HepG2 (cell line): ENCODE data around the gene SMYD1. TPM values are rescaled to one million over a fixed set of nuclear protein-coding genes. Genes with fewer than 3 reads are reported as not detected.

Experiments used
- ATF7 ChIP-seq, 2 experiments: fragments of 450-650 bp in 1 of 2; sonication (generic) in 1 of 2; formaldehyde crosslinking in 1 of 2; IDR thresholded peaks; 2 replicates each; pipeline versions ENCODE4 v1.4.0 to v1.6.1; 2016 to 2020; ENCODE audit warnings: antibody characterized with exemption in 1 of 2, mild to moderate bottlenecking in 1 of 2, missing genetic modification reagents in 1 of 2
- CC2D1A ChIP-seq: sonication (generic); formaldehyde crosslinking; IDR thresholded peaks from 2 replicates; pipeline ENCODE4 v1.8.1; 2023; ENCODE audit warnings: mild to moderate bottlenecking, missing genetic modification reagents
- CCAR2 ChIP-seq: fragments of 200-400 bp; formaldehyde crosslinking; optimal IDR thresholded peaks from 2 replicates; pipeline ENCODE3; 2018; ENCODE audit warnings: low read depth, mild to moderate bottlenecking, low read length, moderate library complexity
- RFXAP ChIP-seq: sonication (generic); formaldehyde crosslinking; IDR thresholded peaks from 2 replicates; pipeline ENCODE4 v1.4.0; 2020; ENCODE audit warnings: missing genetic modification reagents, borderline replicate concordance
- SALL2 ChIP-seq: sonication (generic); formaldehyde crosslinking; IDR thresholded peaks from 2 replicates; pipeline ENCODE4 v1.8.1; 2023; ENCODE audit warnings: mild to moderate bottlenecking, missing genetic modification reagents, inconsistent platforms
- ZNF207 ChIP-seq: fragments of 450-650 bp; IDR thresholded peaks from 2 replicates; pipeline ENCODE4 v1.6.1; 2016; ENCODE audit warnings: antibody characterized with exemption, borderline replicate concordance
- ZNF234 ChIP-seq: sonication (generic); formaldehyde crosslinking; conservative IDR thresholded peaks from 2 replicates; pipeline ENCODE4 v1.5.1; 2020; ENCODE audit warnings: mild to moderate bottlenecking, missing genetic modification reagents
- polyA plus RNA-seq, 8 experiments: library from polyadenylated mRNA; depleted of rRNA in 3 of 8; stranded (reverse) in 7 of 8; unstranded in 1 of 8; fragments of >200 nt; fragmentation: Illumina TruSeq in 4 of 8; extraction: Trizol in 4 of 8; gene quantifications; 2 replicates each; pipeline versions ENCODE4 v1.2.1 to v1.2.3, GENCODE V29; 2011 to 2016; ENCODE audit warnings: low read depth in 4 of 8, missing spikeins in 1 of 8, mixed read lengths in 1 of 8; ENCODE audit not compliant: insufficient read depth in 1 of 8
- total RNA-seq, 5 experiments: library from RNA; depleted of rRNA; stranded (reverse); fragments of >200 nt; fragmentation: Illumina TruSeq; extraction: Trizol; gene quantifications; 2 replicates each; pipeline ENCODE4 v1.2.3, GENCODE V29; 2016; ENCODE audit warnings: low read depth in 1 of 5
- TF ChIP-seq, protein P1 (sequence below): sonication (generic); formaldehyde crosslinking; IDR thresholded peaks from 2 replicates; pipeline ENCODE4 v1.8.0; 2022; ENCODE audit warnings: missing genetic modification reagents, low read depth, mild to moderate bottlenecking, borderline replicate concordance
- TF ChIP-seq, protein P2 (sequence below): sonication (generic); formaldehyde crosslinking; IDR thresholded peaks from 2 replicates; pipeline ENCODE4; 2020; ENCODE audit warnings: missing genetic modification reagents, mild to moderate bottlenecking, borderline replicate concordance
- TF ChIP-seq, protein P3 (sequence below): IDR thresholded peaks from 2 replicates; pipeline ENCODE4 v1.6.1; 2016; ENCODE audit warnings: low read depth, control low read depth
- TF ChIP-seq, protein P4 (sequence below): fragments of 450-650 bp; IDR thresholded peaks from 2 replicates; pipeline ENCODE4 v1.6.1; 2016
- TF ChIP-seq, protein P5 (sequence below): sonication (generic); formaldehyde crosslinking; IDR thresholded peaks from 2 replicates; pipeline ENCODE4 v1.8.1; 2022; ENCODE audit warnings: low read depth, mild to moderate bottlenecking, missing genetic modification reagents
- TF ChIP-seq, protein P6 (sequence below): sonication (generic); formaldehyde crosslinking; conservative IDR thresholded peaks from 2 replicates; pipeline ENCODE4 v1.8.1; 2023; ENCODE audit warnings: missing genetic modification reagents

SMYD1 gene
- total and polyA plus RNA-seq, 2 of the 13 experiments (the other 11 are each of a cell fraction or from before 2014, with no cell fraction given), result not detected

DNA sequence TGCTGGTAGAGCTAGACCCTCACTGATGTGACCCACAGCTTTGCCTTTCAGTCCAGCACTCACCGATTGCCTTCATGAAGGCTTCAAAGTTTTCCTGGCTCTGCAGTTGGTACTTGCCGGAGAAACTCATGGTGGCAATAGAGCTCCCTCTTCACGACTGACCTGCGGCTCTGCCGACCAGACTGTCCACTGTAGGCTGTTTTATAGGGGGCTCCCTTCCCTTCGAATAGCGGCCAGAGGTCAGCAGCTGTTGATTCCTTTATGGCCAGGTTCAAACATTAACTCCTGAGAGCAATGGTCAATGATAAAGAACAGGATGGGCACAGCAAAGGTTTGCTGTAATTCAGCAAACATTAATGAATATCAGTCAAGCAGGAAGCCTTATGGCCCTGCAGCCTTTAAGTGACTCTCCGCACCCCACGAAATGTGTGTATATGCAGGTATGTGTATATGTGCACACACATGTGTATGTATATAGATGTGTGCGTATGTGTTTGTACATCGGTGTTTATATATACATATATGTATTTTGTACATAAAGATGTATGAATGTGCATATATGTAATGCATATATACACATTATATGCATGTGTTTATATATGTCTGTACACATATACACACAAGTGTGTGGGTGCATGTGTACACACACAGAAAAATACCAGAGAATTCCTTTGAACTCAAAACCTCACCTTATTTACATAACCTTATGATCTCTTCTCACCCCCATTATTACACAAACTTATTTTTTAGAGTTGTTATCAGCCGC lies 60.4 kb downstream of the SMYD1 start, which contains the start of gene FABP1 (continued):
- TF ChIP-seq RFXAP (CRISPR knock-in tag) (peak; percentile 81), ATF7 (IDR thresholded peaks at IDR 0.05) (no peak), ATF7 (CRISPR knock-in tag; IDR thresholded peaks at IDR 0.05) (no peak), SALL2 (no peak; the same call in 1 of the 2 replicates), ZNF234 (no peak), ZNF207 (no peak), CC2D1A (CRISPR knock-in tag) (0 out of 2 replicates have a peak, but pooled peaks have one; percentile 19), CCAR2 (peak; percentile 35)
- TF ChIP-seq, protein P1, sequence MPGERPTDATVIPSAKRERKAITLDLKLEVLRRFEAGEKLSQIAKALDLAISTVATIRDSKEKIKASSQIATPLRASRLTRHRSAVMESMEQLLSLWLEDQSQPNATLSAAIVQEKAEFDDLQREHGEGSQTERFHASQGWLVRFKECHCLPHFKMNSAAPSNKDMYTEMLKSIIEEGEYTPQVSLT (CRISPR knock-in tag), result 0 out of 2 replicates have a peak, but pooled peaks have one; percentile 78
- TF ChIP-seq, protein P2, sequence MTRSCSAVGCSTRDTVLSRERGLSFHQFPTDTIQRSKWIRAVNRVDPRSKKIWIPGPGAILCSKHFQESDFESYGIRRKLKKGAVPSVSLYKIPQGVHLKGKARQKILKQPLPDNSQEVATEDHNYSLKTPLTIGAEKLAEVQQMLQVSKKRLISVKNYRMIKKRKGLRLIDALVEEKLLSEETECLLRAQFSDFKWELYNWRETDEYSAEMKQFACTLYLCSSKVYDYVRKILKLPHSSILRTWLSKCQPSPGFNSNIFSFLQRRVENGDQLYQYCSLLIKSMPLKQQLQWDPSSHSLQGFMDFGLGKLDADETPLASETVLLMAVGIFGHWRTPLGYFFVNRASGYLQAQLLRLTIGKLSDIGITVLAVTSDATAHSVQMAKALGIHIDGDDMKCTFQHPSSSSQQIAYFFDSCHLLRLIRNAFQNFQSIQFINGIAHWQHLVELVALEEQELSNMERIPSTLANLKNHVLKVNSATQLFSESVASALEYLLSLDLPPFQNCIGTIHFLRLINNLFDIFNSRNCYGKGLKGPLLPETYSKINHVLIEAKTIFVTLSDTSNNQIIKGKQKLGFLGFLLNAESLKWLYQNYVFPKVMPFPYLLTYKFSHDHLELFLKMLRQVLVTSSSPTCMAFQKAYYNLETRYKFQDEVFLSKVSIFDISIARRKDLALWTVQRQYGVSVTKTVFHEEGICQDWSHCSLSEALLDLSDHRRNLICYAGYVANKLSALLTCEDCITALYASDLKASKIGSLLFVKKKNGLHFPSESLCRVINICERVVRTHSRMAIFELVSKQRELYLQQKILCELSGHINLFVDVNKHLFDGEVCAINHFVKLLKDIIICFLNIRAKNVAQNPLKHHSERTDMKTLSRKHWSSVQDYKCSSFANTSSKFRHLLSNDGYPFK, result no peak; the same call in none of the 2 replicates
- TF ChIP-seq, protein P3, sequence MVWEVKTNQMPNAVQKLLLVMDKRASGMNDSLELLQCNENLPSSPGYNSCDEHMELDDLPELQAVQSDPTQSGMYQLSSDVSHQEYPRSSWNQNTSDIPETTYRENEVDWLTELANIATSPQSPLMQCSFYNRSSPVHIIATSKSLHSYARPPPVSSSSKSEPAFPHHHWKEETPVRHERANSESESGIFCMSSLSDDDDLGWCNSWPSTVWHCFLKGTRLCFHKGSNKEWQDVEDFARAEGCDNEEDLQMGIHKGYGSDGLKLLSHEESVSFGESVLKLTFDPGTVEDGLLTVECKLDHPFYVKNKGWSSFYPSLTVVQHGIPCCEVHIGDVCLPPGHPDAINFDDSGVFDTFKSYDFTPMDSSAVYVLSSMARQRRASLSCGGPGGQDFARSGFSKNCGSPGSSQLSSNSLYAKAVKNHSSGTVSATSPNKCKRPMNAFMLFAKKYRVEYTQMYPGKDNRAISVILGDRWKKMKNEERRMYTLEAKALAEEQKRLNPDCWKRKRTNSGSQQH (CRISPR knock-in tag), result peak; percentile 73; the same call in 1 of the 2 replicates
- TF ChIP-seq, protein P4, sequence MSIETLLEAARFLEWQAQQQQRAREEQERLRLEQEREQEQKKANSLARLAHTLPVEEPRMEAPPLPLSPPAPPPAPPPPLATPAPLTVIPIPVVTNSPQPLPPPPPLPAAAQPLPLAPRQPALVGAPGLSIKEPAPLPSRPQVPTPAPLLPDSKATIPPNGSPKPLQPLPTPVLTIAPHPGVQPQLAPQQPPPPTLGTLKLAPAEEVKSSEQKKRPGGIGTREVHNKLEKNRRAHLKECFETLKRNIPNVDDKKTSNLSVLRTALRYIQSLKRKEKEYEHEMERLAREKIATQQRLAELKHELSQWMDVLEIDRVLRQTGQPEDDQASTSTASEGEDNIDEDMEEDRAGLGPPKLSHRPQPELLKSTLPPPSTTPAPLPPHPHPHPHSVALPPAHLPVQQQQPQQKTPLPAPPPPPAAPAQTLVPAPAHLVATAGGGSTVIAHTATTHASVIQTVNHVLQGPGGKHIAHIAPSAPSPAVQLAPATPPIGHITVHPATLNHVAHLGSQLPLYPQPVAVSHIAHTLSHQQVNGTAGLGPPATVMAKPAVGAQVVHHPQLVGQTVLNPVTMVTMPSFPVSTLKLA, result 0 out of 2 replicates have a peak, but pooled peaks have one; percentile 3
- TF ChIP-seq, protein P5, sequence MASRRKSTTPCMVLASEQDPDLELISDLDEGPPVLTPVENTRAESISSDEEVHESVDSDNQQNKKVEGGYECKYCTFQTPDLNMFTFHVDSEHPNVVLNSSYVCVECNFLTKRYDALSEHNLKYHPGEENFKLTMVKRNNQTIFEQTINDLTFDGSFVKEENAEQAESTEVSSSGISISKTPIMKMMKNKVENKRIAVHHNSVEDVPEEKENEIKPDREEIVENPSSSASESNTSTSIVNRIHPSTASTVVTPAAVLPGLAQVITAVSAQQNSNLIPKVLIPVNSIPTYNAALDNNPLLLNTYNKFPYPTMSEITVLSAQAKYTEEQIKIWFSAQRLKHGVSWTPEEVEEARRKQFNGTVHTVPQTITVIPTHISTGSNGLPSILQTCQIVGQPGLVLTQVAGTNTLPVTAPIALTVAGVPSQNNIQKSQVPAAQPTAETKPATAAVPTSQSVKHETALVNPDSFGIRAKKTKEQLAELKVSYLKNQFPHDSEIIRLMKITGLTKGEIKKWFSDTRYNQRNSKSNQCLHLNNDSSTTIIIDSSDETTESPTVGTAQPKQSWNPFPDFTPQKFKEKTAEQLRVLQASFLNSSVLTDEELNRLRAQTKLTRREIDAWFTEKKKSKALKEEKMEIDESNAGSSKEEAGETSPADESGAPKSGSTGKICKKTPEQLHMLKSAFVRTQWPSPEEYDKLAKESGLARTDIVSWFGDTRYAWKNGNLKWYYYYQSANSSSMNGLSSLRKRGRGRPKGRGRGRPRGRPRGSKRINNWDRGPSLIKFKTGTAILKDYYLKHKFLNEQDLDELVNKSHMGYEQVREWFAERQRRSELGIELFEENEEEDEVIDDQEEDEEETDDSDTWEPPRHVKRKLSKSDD (CRISPR knock-in tag), result no peak; the same call in 1 of the 2 replicates
- TF ChIP-seq, protein P6, sequence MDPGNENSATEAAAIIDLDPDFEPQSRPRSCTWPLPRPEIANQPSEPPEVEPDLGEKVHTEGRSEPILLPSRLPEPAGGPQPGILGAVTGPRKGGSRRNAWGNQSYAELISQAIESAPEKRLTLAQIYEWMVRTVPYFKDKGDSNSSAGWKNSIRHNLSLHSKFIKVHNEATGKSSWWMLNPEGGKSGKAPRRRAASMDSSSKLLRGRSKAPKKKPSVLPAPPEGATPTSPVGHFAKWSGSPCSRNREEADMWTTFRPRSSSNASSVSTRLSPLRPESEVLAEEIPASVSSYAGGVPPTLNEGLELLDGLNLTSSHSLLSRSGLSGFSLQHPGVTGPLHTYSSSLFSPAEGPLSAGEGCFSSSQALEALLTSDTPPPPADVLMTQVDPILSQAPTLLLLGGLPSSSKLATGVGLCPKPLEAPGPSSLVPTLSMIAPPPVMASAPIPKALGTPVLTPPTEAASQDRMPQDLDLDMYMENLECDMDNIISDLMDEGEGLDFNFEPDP (CRISPR knock-in tag), result 0 out of 2 replicates have a peak, but pooled peaks have one; percentile 25
